Activated CD8-positive, alpha-beta memory T cell treated with anti-CD3 and anti-CD28 coated beads, Interleukin-2, amount 50 U/mL, for 24 hours (primary cell): Measurements from ENCODE around the gene ZNF730.
"Not testable (repeated sequence)": the region's sequence is repeated elsewhere in the genome, so short reads cannot be mapped to it uniquely, and the experiment has no call there.

Experiments used
- DNase-seq: peaks from one replicate; pipeline ENCODE4 v3.0.0-alpha.2; 2020; ENCODE audit errors: extremely low read depth

Gene ZNF730

GRCh38 chr19:23116802-23117571 is at the start of gene ZNF730:
TSS of gene ZNF730 (plus strand) at chr19:23117025. CDS start at chr19:23117174, 149 bp downstream.
- DNase-seq = peak; percentile 19

- no peak for DNase-seq
Observed at GRCh38 chr19:23070353-23071146, 46.3 kb upstream of the ZNF730 start.

- no peak for DNase-seq
Observed at GRCh38 chr19:23071147-23071511, 45.7 kb upstream of the ZNF730 start.

GRCh38 chr19:23075031-23075733 is 41.6 kb upstream of the ZNF730 start:
- DNase-seq = no peak

GRCh38 chr19:23077776-23078175 is 39.0 kb upstream of the ZNF730 start:
- not testable (repeated sequence) for DNase-seq

- DNase-seq = no peak
Observed at GRCh38 chr19:23093832-23094231, 23.0 kb upstream of the ZNF730 start.

GRCh38 chr19:23095418-23095817 is 21.4 kb upstream of the ZNF730 start:
- no peak for DNase-seq

- DNase-seq = no peak
Observed at GRCh38 chr19:23098286-23098685, 18.5 kb upstream of the ZNF730 start.

- DNase-seq = no peak
Observed at GRCh38 chr19:23098988-23099387, 17.8 kb upstream of the ZNF730 start.

GRCh38 chr19:23099966-23100365 is 16.9 kb upstream of the ZNF730 start:
- no peak for DNase-seq

- no peak for DNase-seq
Observed at GRCh38 chr19:23101241-23101640, 15.6 kb upstream of the ZNF730 start.

- no peak for DNase-seq
Observed at GRCh38 chr19:23118400-23118799, 1.6 kb downstream of the ZNF730 start.

GRCh38 chr19:23134211-23134610 is 17.4 kb downstream of the ZNF730 start:
- DNase-seq = not testable (repeated sequence)

GRCh38 chr19:23145617-23146415 is 29.0 kb downstream of the ZNF730 start:
- DNase-seq = no peak

- no peak for DNase-seq
Observed at GRCh38 chr19:23160766-23161165, 43.9 kb downstream of the ZNF730 start.

GRCh38 chr19:23168286-23168685 is 51.5 kb downstream of the ZNF730 start:
- DNase-seq = not testable (repeated sequence)

- DNase-seq = no peak
Observed at GRCh38 chr19:23183251-23183650, 66.4 kb downstream of the ZNF730 start.

GRCh38 chr19:23190341-23190740 is 73.5 kb downstream of the ZNF730 start:
- DNase-seq = no peak
